ENCODE results near the gene FAM168A.

FAM168A gene

GRCh38 chr11:73361953-73362776 is 235.7 kb downstream of the FAM168A start:
- DNase-seq, result no peak

- DNase-seq, result no peak
Observed at GRCh38 chr11:73360743-73361369, 237.1 kb downstream of the FAM168A start.

- no peak for DNase-seq
Observed at GRCh38 chr11:73359930-73360742, 237.8 kb downstream of the FAM168A start.

DNA sequence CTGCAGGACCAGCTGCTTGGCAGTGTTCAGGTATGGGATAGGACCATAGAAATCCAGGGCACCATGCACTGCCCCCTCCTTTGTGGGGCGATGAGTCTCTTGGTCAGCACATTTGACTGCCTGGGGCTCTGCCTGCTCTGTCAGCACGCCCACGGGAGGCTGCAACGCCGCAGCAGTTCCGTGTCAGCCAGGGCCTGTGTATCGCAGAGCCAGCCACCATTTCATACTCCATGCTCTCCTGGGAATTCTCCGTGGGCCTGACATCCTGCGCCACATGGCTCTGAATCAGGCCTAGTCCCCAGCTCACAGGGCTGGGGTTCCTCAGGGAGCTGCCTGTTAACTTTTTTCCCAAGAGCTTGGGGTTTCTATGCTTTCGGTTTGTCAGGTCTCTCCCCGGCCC is 238.6 kb downstream of the FAM168A start:
- no peak for DNase-seq

GRCh38 chr11:73358071-73358470 is 239.8 kb downstream of the FAM168A start:
- DNase-seq, result no peak

- no peak for DNase-seq
Observed at GRCh38 chr11:73356979-73357860, 240.7 kb downstream of the FAM168A start.

DNA sequence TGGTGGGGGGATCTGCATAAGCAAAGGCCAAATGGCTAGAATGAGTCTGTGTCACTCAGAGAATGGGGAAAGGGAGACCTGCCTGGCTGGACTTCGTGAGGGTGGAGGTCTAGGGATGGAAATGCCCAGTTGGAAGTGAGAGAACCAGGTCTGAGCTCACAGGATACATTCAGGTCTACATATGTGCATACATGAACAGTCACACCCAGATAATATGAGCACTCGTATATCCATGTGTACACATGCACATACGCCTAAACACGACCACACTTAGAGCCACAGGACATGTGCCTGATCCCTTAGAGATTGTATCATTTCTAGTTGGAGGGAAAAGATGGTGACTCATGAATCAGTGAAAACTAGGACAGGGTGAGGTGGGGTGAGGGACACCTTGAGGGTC is 242.8 kb downstream of the FAM168A start:
- no peak for DNase-seq

GRCh38 chr11:73353422-73353821 is 244.5 kb downstream of the FAM168A start:
- no peak for DNase-seq

DNA sequence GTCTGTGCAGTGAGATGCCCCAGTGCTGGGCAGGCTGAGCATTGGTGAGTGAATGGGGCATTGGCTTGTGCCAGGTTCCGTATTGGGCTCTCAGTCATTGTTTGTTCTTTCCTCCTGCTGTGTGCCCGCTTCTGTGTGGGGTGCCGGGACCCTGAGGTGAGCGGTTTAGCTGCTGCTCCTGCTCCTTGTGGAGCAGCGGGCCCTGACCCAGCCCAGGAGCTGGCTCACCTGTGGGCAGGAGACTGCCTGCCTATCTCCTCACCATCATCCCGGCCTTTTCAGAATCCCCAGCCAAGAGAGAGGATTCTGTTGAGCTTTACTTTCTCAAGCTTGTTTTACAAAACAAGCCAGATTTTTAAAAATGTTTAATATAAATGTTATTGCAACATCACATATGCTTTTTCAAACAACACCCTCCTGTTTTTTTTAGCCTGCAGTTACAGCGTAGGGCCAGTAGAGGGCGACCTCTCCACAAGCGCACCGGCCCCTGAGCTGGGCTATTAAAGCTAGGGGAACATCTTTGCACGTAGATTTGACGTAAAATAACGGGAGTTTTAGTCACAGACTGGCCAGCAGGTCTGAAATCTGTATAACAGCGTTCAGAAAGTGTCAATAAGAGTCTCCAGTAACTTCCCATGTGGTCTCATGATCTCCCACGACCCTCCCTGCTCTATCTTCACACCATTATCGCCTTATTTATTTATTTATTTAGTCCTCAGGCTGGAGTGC is 246.8 kb downstream of the FAM168A start:
- peak; percentile 74 for DNase-seq
